SU-DHL-6 (cell line): ENCODE results near the gene ROS1.

ENCODE experiments used
- H2AFZ ChIP-seq: fragments of 200-600 bp; sonication (generic); 2 replicates; pipeline ENCODE4 v1.6.1; 2014; ENCODE audit warnings: low read depth, mild to moderate bottlenecking, moderate library complexity, mixed read lengths, antibody characterized with exemption, low read length; ENCODE audit not compliant: severe bottlenecking
- H3F3A ChIP-seq: fragments of 200-600 bp; shearing (Covaris generic); 2 replicates; pipeline ENCODE4 v1.6.0; 2016; ENCODE audit warnings: antibody characterized with exemption, mild to moderate bottlenecking; ENCODE audit not compliant: insufficient read depth
- H3K27ac ChIP-seq: fragments of 200-600 bp; sonication (generic); 2 replicates; pipeline ENCODE4 v1.5.1; 2016; ENCODE audit warnings: low read depth, mild to moderate bottlenecking, low read length, moderate library complexity, mixed read lengths
- H3K27me3 ChIP-seq: fragments of 200-600 bp; sonication (generic), shearing (Covaris generic); 2 replicates; pipeline ENCODE4 v1.6.0; 2014; ENCODE audit warnings: mild to moderate bottlenecking, low read length
- H3K36me3 ChIP-seq: fragments of 200-600 bp; sonication (generic); 2 replicates; pipeline ENCODE4 v1.6.1; 2014; ENCODE audit warnings: mild to moderate bottlenecking, low read length, mixed read lengths
- H3K4me2 ChIP-seq: fragments of 300-600, 200-600 bp; shearing (Covaris generic), sonication (generic); 2 replicates; pipeline ENCODE4 v1.6.0; 2014; ENCODE audit warnings: low read length, low read depth, mild to moderate bottlenecking; ENCODE audit not compliant: poor library complexity, severe bottlenecking
- H3K4me3 ChIP-seq: fragments of 200-600 bp; sonication (generic); 2 replicates; pipeline ENCODE4 v1.5.1; 2014; ENCODE audit warnings: antibody characterized with exemption, low read length, mild to moderate bottlenecking, mixed read lengths; ENCODE audit not compliant: insufficient read depth, poor library complexity, severe bottlenecking
- H3K79me2 ChIP-seq: fragments of 200-600 bp; sonication (generic); 2 replicates; pipeline ENCODE4 v1.6.1; 2014; ENCODE audit warnings: mild to moderate bottlenecking, low read length, moderate library complexity; ENCODE audit not compliant: insufficient read depth
- H3K9ac ChIP-seq: fragments of 200-600 bp; sonication (generic); 2 replicates; pipeline ENCODE4 v1.7.0; 2014; ENCODE audit warnings: mild to moderate bottlenecking, low read length
- H3K9me2 ChIP-seq: fragments of 200-600 bp; sonication (generic); replicated peaks from 2 replicates; pipeline ENCODE4 v1.6.1; 2014; ENCODE audit warnings: low read length; ENCODE audit not compliant: insufficient read depth
- H3K9me3 ChIP-seq: fragments of 200-600 bp; sonication (generic); 2 replicates; pipeline ENCODE4 v1.6.1; 2014; ENCODE audit warnings: low read length, mixed read lengths; ENCODE audit not compliant: insufficient read depth
- H4K20me1 ChIP-seq: fragments of 200-600 bp; sonication (generic); 2 replicates; pipeline ENCODE4 v1.6.1; 2014; ENCODE audit warnings: low read depth, mild to moderate bottlenecking, antibody characterized with exemption, low read length, moderate library complexity, mixed read lengths
- CTCF ChIP-seq: fragments of 200-600 bp; sonication (generic); IDR thresholded peaks from one replicate; pipeline ENCODE4 v1.5.1; 2017; ENCODE audit warnings: antibody characterized with exemption, mild to moderate bottlenecking, low read length, moderate library complexity; ENCODE audit not compliant: insufficient read depth, poor library complexity, severe bottlenecking
- EZH2phosphoT487 ChIP-seq: fragments of 200-600 bp; sonication (generic), shearing (Covaris generic); conservative IDR thresholded peaks from 2 replicates; pipeline ENCODE4 v1.6.1; 2018; ENCODE audit warnings: mild to moderate bottlenecking, antibody characterized with exemption, low read length, moderate library complexity, mixed read lengths

Gene ROS1

GRCh38 chr6:117409420-117409819 is 16.3 kb downstream of the ROS1 start:
- no peaks in the 10 kb centered on the region for H4K20me1 ChIP-seq
- no peaks in the 10 kb centered on the region for H3K36me3 ChIP-seq
- H3K27ac ChIP-seq, result no peak overlapping the region
- no peaks in the 10 kb centered on the region for H3K79me2 ChIP-seq
- H3K4me3 ChIP-seq, result no peak overlapping the region
- TF ChIP-seq EZH2phosphoT487, result no peak
- TF ChIP-seq CTCF, result no peak
- no peaks in the 10 kb centered on the region for H3K9me2 ChIP-seq
- no peaks in the 10 kb centered on the region for H3K27me3 ChIP-seq
- H2AFZ ChIP-seq, result no peak overlapping the region
- H3K9ac ChIP-seq, result no peak overlapping the region
- H3K4me2 ChIP-seq, result no peak overlapping the region
- no peaks in the 10 kb centered on the region for H3F3A ChIP-seq
- no peaks in the 10 kb centered on the region for H3K9me3 ChIP-seq

- H4K20me1 ChIP-seq, result no peaks in the 10 kb centered on the region
- no peak overlapping the region for H3K9ac ChIP-seq
- no peaks in the 10 kb centered on the region for H3K9me3 ChIP-seq
- no peak overlapping the region for H2AFZ ChIP-seq
- no peak overlapping the region for H3K27ac ChIP-seq
- no peak overlapping the region for H3K4me2 ChIP-seq
- H3K27me3 ChIP-seq, result no peaks in the 10 kb centered on the region
- H3F3A ChIP-seq, result no peaks in the 10 kb centered on the region
- no peak for TF ChIP-seq EZH2phosphoT487
- no peak for TF ChIP-seq CTCF
- no peaks in the 10 kb centered on the region for H3K9me2 ChIP-seq
- H3K4me3 ChIP-seq, result no peak overlapping the region
- no peaks in the 10 kb centered on the region for H3K36me3 ChIP-seq
- H3K79me2 ChIP-seq, result no peaks in the 10 kb centered on the region
Observed at GRCh38 chr6:117404548-117404947, 21.2 kb downstream of the ROS1 start.

DNA sequence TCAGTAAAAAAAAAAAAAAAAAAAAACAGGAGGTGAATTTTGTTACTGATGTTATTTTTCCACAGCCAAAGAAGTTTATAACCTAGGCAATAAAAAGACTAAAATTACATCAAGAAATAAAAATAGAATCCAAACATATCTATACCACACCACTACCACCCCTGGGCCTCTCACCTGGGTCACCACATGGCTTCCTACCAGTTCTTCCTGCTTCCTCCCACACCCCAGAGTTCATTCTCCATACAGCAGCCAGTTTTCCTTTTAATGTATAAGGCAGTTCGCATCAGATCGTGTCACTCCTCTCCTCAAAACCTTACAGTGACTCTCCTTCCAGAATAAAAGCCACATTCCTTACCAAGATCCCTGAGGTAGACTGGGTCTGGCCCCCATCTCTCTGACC is 23.9 kb downstream of the ROS1 start:
- no peak overlapping the region for H3K9ac ChIP-seq
- no peak overlapping the region for H3K27ac ChIP-seq
- H4K20me1 ChIP-seq, result no peaks in the 10 kb centered on the region
- no peak for TF ChIP-seq EZH2phosphoT487
- H3K79me2 ChIP-seq, result no peaks in the 10 kb centered on the region
- H3K27me3 ChIP-seq, result no peaks in the 10 kb centered on the region
- no peaks in the 10 kb centered on the region for H3K36me3 ChIP-seq
- no peak overlapping the region for H3K4me3 ChIP-seq
- H3K9me2 ChIP-seq, result no peaks in the 10 kb centered on the region
- H2AFZ ChIP-seq, result no peak overlapping the region
- H3F3A ChIP-seq, result no peaks in the 10 kb centered on the region
- no peak overlapping the region for H3K4me2 ChIP-seq
- no peaks in the 10 kb centered on the region for H3K9me3 ChIP-seq

DNA sequence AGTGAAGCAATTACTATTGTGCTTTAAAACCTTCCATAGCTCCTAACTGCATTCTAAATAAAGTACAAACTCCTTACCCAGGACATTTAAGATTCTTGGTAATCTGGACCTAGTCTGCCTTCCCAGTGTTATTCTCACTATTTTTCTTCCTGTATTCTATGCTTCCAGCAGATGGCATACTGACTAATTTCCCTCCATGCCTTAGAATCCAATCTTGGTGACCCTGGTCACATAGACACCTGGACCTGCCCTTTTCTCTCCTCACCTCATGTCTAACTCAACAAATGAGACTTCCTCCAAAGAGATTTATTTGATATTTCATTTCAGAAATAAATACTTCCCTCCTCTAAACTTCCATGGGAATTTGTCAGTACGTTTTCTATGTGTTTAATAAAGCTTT is 25.8 kb downstream of the ROS1 start:
- Histone ChIP-seq H3K79me2 (no peaks in the 10 kb centered on the region), H3K9ac (no peak overlapping the region), H3F3A (no peaks in the 10 kb centered on the region), H3K36me3 (no peaks in the 10 kb centered on the region), H3K27ac (no peak overlapping the region), H3K9me3 (no peaks in the 10 kb centered on the region), H3K4me2 (no peak overlapping the region), H4K20me1 (no peaks in the 10 kb centered on the region), H2AFZ (no peak overlapping the region), H3K27me3 (no peaks in the 10 kb centered on the region), H3K4me3 (no peak overlapping the region), H3K9me2 (no peaks in the 10 kb centered on the region)
- no peak for TF ChIP-seq EZH2phosphoT487
- TF ChIP-seq CTCF, result no peak
